IPS-NIHi7 (cell line): ENCODE results near the gene FAM72C.
"Not testable (repeated sequence)": the region's sequence is repeated elsewhere in the genome, so short reads cannot be mapped to it uniquely, and the experiment has no call there.

ENCODE experiments used
- DNase-seq: peaks from one replicate; pipeline ENCODE4 v3.0.0; 2012; ENCODE audit warnings: mixed read lengths; ENCODE audit errors: extremely low spot score

FAM72C gene

GRCh38 chr1:143971924-143972700 is at the start of gene FAM72C:
FAM72C (minus strand) TSS chr1:143971986; CDS start chr1:143971141, 845 bp downstream.
- not testable (repeated sequence) for DNase-seq

DNA sequence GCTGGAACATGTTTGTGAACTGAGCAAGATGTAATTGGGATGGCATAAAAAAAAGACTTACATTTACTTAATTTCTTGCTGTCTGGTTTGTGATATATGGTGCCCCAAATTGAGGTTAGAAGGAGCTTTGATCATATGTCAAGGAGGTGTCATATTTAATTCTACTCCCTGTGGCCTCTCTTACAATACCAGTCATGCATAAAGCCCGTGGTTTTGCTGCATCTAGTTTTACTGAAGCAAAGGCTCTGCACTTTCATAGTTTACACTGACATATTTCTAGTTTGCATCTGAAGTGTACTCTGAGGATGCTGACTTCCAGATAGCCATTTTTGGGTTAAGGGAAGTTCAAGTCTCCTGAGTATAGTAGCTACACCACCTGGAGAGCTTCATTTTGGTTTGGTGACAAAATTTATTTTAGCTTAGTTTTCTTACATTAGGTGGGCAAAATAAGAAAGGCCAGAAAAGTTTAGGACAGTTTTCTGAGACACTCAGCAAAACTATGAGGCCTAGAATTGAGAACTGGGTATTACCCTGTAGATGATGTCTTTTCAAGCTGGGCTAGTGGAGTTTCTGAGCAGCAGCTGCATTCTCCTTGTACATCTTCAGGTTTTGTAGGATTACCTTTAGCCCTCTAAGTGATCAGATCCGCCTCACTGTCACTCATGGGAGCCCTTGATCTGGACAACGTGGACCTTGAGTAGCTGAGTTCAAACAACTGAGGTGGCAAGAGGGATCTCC is 48.4 kb upstream of the FAM72C start:
- not testable (repeated sequence) for DNase-seq

- not testable (repeated sequence) for DNase-seq
These were observed 47.3 kb upstream of the FAM72C start for GRCh38 chr1:144019101-144019500.

GRCh38 chr1:144015180-144015966 is 43.6 kb upstream of the FAM72C start:
- DNase-seq = not testable (repeated sequence)

GRCh38 chr1:144014528-144014927 is 42.7 kb upstream of the FAM72C start:
- DNase-seq = not testable (repeated sequence)

GRCh38 chr1:144014121-144014520 is 42.3 kb upstream of the FAM72C start:
- DNase-seq = not testable (repeated sequence)

- not testable (repeated sequence) for DNase-seq
These were observed 40.5 kb upstream of the FAM72C start for GRCh38 chr1:144012168-144012733.

- not testable (repeated sequence) for DNase-seq
These were observed 37.6 kb upstream of the FAM72C start for GRCh38 chr1:144009410-144009809.

- DNase-seq = not testable (repeated sequence)
These were observed 32.5 kb upstream of the FAM72C start for GRCh38 chr1:144004259-144004658.

DNA sequence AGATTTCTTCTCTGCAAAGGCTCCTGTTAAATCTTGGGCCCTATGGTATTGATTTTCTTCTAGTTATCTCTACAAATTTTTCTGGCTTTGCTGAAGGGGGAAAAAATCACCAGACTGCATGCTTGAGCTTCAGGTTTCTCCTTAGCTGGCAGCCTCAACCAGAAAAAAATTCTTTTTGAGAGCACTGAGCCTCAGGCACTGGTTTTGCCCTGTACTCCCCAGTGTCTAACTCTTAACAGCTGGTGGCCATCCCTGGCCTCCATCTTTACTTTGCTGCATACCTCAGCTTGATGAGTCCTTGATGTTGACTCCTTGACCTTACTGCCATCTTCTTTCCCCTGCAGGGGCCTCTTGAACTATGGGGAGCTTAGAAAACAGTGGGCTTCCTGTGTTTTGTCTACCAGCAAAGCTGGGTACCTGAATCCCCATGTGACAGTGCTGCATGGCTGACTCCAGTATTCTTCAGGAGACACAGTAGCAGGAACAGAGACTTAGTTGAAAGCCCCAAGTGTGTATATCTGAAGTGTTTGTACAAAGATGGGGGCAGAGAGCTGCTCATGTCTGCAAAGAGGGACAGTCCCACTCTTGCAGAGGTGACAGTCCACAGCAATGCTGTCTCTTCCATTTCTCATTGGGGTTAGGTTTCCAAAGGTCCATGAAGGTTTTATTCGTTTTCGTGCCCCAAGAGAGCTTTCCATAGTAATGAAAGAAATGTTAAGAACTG is 31.7 kb upstream of the FAM72C start:
- DNase-seq = not testable (repeated sequence)

- not testable (repeated sequence) for DNase-seq
These were observed 30.5 kb upstream of the FAM72C start for GRCh38 chr1:144002141-144002881.

- not testable (repeated sequence) for DNase-seq
These were observed 29.3 kb upstream of the FAM72C start for GRCh38 chr1:144001077-144001476.

DNA sequence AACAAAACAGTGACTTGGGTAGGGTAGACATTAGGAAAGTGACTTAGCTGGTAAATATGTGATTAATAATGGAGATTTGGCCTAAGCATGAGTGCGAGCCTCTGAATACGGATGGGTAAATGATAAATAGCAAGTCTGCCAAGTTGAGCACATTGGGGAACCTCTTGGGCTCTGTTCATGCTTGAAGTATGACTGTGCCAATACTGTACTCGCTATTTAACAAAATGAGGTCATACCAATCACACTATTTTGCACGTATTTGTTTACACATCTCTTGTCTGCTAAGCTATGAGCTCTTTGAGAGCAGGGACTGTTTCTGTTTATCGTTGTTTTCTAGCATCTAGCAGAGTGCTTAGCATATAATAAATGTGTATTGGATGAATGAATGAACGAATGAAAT is 24.2 kb upstream of the FAM72C start:
- not testable (repeated sequence) for DNase-seq

DNA sequence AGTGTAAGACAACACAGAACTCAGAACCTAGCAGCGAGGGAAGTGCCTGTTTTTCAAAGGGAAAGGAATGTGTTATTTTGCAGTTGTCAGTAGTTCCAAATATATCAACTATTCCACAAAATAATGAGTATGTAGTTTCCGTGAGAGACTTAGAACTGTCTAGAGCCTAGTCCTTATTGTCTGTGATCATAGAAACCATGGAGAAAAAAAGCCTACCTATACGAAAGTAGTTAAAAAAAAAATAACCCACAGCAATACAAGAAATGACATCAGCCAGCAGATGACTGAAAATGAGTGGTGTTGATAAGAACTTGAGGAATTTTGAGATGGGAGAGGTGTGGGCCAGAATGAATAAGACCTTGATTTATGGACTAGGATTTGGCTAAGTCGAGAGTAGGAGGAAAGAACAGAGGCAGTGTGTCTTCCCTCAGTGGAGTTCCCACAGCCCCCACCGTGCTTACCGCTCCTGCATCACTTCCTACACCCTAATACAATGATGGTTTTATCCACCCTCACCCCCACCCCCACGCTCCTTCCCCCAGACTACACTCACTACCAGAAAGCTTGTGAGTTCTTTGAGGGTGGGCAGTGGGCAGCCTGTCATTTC is 21.6 kb upstream of the FAM72C start:
- not testable (repeated sequence) for DNase-seq

GRCh38 chr1:143990699-143991098 is 18.9 kb upstream of the FAM72C start:
- DNase-seq = not testable (repeated sequence)

- not testable (repeated sequence) for DNase-seq
These were observed 17.9 kb upstream of the FAM72C start for GRCh38 chr1:143989719-143990118.

- DNase-seq = not testable (repeated sequence)
These were observed 17.6 kb upstream of the FAM72C start for GRCh38 chr1:143989427-143989712.

- not testable (repeated sequence) for DNase-seq
These were observed 17.0 kb upstream of the FAM72C start for GRCh38 chr1:143988602-143989426.

GRCh38 chr1:143987868-143988267 is 16.1 kb upstream of the FAM72C start:
- DNase-seq = not testable (repeated sequence)
